GM12892 (cell line): ENCODE data around the gene SPDYC. TPM values are rescaled to one million over a fixed set of nuclear protein-coding genes. Genes with fewer than 3 reads are reported as not detected.
A peak's percentile ranks its signal among the peaks of the same experiment; 100 is the strongest.

Source experiments
- DNase-seq: peaks from one replicate; pipeline ENCODE4 v3.0.0; 2011; ENCODE audit not compliant: insufficient read length
- FAIRE-seq: peaks from 2 replicates; lab custom pipeline; 2011; peaks lifted over from hg19 to GRCh38; lab: Jason Lieb, UNC
- POLR2A ChIP-seq: IDR thresholded peaks from 2 replicates; pipeline ENCODE4 v1.6.1; 2011; ENCODE audit warnings: low read depth, low read length, control low read depth
- POLR2AphosphoS5 ChIP-seq: IDR thresholded peaks from 2 replicates; pipeline ENCODE4 v1.6.1; 2011; ENCODE audit warnings: low read depth, low read length, control low read depth
- TAF1 ChIP-seq: IDR thresholded peaks from 2 replicates; pipeline ENCODE4 v1.6.1; 2011; ENCODE audit warnings: low read depth, mild to moderate bottlenecking, control low read depth, low read length, borderline replicate concordance
- polyA plus RNA-seq: library from polyadenylated mRNA; unstranded; fragments of >200 nt; gene quantifications from one replicate; pipeline ENCODE4 v1.2.1, GENCODE V29; 2012; ENCODE audit warnings: missing spikeins, inconsistent platforms; ENCODE audit not compliant: missing spikeins

The SPDYC gene, protein sequence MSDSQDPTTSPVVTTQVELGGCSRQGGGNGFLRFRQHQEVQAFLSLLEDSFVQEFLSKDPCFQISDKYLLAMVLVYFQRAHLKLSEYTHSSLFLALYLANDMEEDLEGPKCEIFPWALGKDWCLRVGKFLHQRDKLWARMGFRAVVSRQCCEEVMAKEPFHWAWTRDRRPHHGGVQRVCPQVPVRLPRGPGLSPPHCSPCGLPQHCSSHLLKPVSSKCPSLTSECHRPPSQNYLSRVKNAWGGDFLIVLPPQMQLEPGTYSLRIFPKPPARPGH
- not detected for polyA plus RNA-seq

DNA sequence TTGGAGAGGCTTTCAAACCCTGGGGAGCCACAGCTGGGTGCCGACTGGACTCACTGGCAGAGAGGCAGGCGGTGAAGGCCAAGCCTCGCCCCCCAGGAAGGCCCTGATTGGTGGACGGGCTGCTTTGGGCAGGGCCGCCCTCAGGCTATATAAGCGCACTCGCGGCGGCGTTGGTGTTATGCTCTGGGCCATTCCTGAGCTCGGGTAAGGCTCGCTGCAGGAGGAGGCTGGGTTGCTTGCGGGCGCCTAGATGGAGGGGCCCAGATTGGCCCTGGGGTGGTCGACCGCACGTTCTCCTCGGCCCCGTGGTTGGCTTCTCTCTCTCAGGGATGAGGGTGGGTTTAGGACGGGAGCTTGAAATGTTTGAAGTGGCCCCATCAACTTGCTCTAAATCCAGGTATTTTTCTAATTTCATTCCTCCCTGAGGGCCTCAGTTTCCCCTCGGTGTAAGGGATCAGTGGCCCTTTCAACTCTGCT lies at the start of gene SPDYC:
Gene SPDYC, plus strand, starts transcription at position 176 of the 477 bp plus-strand sequence. CDS start 1,125 bp downstream, outside the sequence.
- TF ChIP-seq POLR2AphosphoS5 (no peak), TAF1 (no peak), POLR2A (no peak)
- DNase-seq, result no peak
- no peak for FAIRE-seq

DNA sequence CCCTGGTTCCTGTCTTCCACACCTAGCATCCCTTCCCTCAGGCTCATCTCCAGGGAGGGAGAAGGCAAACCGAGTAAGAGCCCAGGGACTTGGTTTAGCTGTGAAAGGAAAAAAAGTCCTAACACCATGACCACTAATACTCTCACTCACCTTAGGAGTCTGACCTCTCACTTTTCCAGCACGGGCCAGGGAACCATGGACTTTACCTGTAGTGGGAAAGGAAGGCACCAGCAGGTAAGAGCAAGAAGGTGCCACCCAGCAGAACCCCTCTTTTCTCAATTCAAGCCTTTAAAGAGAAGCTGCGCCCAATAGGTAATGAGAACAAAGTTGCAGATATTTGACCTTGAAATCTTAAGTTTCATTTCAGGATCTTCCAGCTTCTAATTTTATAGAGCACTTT lies 49.2 kb upstream of the SPDYC start:
- no peak for TF ChIP-seq TAF1
- TF ChIP-seq POLR2AphosphoS5, result no peak
- no peak for TF ChIP-seq POLR2A
- FAIRE-seq (no peak), DNase-seq (no peak)

- TF ChIP-seq POLR2AphosphoS5 (no peak), POLR2A (no peak), TAF1 (no peak)
- no peak for DNase-seq
- no peak for FAIRE-seq
These were observed 48.6 kb upstream of the SPDYC start for GRCh38 chr11:65121447-65121864.

GRCh38 chr11:65121865-65122696 lies 48.0 kb upstream of the SPDYC start, which contains the start of the genes FAU and MRPL49:
Gene FAU, minus strand, starts transcription at chr11:65122134. Its CDS starts 321 bp downstream, at chr11:65121813.
Gene MRPL49, plus strand, starts transcription at chr11:65122321. Its CDS starts 26 bp downstream, at chr11:65122347.
- FAIRE-seq, result peak; percentile 100
- peak; percentile 90 for TF ChIP-seq TAF1
- TF ChIP-seq POLR2AphosphoS5, result peak; percentile 88
- TF ChIP-seq POLR2A, result peak; percentile 94
- DNase-seq, result peak; percentile 96

DNA sequence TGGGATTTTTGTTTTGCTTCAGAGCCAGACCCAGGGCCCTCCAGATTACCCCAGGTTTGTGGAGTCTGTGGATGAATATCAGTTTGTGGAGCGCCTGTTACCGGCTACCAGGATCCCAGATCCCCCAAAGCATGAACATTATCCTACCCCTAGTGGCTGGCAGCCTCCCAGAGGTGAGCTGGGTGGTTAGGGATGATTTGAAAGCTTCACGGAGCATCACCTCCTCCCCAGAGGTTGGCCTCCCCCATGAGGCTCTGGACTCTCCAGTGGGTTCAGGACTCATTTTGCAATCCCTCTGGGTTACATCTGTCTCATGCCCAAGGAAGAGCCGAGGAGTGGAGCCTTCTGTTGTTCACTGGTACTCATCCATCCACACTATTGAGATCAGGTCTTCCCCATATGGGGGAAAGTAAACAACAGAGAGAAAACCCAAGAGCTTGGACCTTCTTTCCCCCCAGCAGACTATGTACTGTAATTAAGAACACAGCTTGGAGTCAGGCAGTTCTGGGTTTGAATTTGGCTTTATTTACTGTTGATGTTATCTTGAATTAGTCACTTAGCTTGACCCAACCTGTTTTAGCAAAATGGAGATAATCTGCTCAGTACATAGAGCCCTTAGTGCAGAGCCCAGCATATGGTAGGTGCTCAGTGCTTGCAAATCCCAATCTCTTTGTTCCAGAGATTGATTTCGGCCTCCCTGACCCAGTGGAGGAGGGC lies 45.4 kb upstream of the SPDYC start:
- no peak for TF ChIP-seq TAF1
- TF ChIP-seq POLR2A, result no peak
- TF ChIP-seq POLR2AphosphoS5, result no peak
- DNase-seq (no peak), FAIRE-seq (no peak)

GRCh38 chr11:65125197-65126056 lies 44.6 kb upstream of the SPDYC start:
- TF ChIP-seq TAF1 (no peak), POLR2A (no peak), POLR2AphosphoS5 (no peak)
- FAIRE-seq (no peak), DNase-seq (no peak)

DNA sequence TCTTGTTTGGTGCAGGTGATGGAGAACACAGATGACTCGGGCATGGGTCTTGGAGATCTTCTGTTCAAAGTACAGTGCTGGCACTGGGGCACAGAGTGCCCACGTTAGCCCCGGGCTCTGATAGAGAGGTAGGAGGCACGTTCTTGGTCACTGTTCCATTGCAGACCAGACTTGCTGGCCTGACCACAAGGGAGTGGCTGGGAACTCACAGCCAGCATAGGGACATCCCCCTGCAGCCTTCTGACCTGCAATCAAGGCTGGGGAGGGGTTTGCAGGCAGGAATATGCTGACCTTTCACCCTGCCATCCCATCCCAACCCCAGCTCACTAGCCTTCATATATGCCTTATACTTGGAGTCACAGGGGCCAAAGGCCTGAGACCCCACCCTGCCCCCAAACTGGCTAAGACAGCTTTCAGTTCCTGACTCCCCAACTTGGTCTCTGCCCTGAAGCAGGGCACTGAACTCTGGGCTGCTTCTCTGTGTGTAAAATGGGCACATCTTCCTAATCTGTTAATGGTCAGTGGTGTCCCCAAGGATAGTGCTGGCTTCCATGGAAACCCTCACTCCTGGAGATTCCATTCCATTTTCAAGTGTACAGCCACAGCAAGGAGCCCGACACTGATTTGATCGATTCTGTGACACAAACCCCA lies 43.3 kb upstream of the SPDYC start:
- peak; percentile 42 for FAIRE-seq
- TF ChIP-seq POLR2A (peak; percentile 48; the same call in 1 of the 2 replicates), POLR2AphosphoS5 (0 out of 2 replicates have a peak, but pooled peaks have one; percentile 45), TAF1 (no peak)
- no peak for DNase-seq

- TF ChIP-seq TAF1, result no peak
- no peak; the same call in 1 of the 2 replicates for TF ChIP-seq POLR2A
- no peak; the same call in 1 of the 2 replicates for TF ChIP-seq POLR2AphosphoS5
- FAIRE-seq (no peak), DNase-seq (no peak)
These were observed 42.4 kb upstream of the SPDYC start for GRCh38 chr11:65127473-65128181.
